ENCODE results near the gene TMEM156.

GRCh38 chr4:38944440-38944839 lies 87.8 kb downstream of the TMEM156 start:
- TF ChIP-seq JUNB (IDR thresholded peaks at IDR 0.05; ENCODE audit: unreplicated experiment) (no peak), CTCF (conservative IDR thresholded peaks at IDR 0.05; ENCODE audit: low read depth in 2 of 2) (no peak), EZH2phosphoT487 (IDR thresholded peaks at IDR 0.05; ENCODE audit: unreplicated experiment) (no peak), ETS1 (IDR thresholded peaks at IDR 0.05) (no peak), POLR2AphosphoS5 (IDR thresholded peaks at IDR 0.05; ENCODE audit: low read depth) (no peak), CREB1 (CRISPR knock-in tag; IDR thresholded peaks at IDR 0.05; ENCODE audit: low read depth) (no peak)
